CD14-positive monocyte (primary cell): Measurements from ENCODE around the gene IBA57. TPM values are rescaled to one million over a fixed set of nuclear protein-coding genes. Genes with fewer than 3 reads are reported as not detected.

Source experiments
- DNase-seq, 3 donors: peaks; one replicate each; pipeline ENCODE4 v3.0.0-alpha.2; 2011 to 2022
- H2AFZ ChIP-seq: 2 replicates; pipeline ENCODE4 v1.6.0; 2012; ENCODE audit warnings: mild to moderate bottlenecking, low read depth, low read length, inconsistent platforms; ENCODE audit not compliant: insufficient read depth, poor library complexity, severe bottlenecking
- H3K27ac ChIP-seq, 2 donors: 1 replicate in 1 of 2; 2 replicates in 1 of 2; pipeline ENCODE4 v1.5.1; 2012 to 2013; ENCODE audit warnings: low read length in 2 of 2, control low read depth in 1 of 2, inconsistent platforms in 1 of 2, low read depth in 1 of 2, mild to moderate bottlenecking in 1 of 2
- H3K27me3 ChIP-seq, 2 donors: one replicate each; pipeline versions ENCODE4 v1.6.0 to v1.6.1; 2011 to 2013; ENCODE audit warnings: low read length in 2 of 2; ENCODE audit not compliant: control insufficient read depth in 2 of 2, insufficient read depth in 2 of 2
- H3K36me3 ChIP-seq, 2 donors: replicated peaks in 1 of 2; 1 replicate in 1 of 2; 2 replicates in 1 of 2; pipeline versions ENCODE4 v1.5.1 to v1.6.1; 2012 to 2013; ENCODE audit warnings: low read length in 2 of 2, control low read depth in 1 of 2, inconsistent platforms in 1 of 2, mild to moderate bottlenecking in 1 of 2; ENCODE audit not compliant: insufficient read depth in 2 of 2, control insufficient read depth in 1 of 2
- H3K4me1 ChIP-seq, 2 donors: 1 replicate in 1 of 2; 2 replicates in 1 of 2; pipeline versions ENCODE4 v1.5.1 to v1.6.1; 2012 to 2013; ENCODE audit warnings: low read length in 2 of 2, control low read depth in 1 of 2, inconsistent platforms in 1 of 2, mild to moderate bottlenecking in 1 of 2, moderate library complexity in 1 of 2; ENCODE audit not compliant: insufficient read depth in 2 of 2, control insufficient read depth in 1 of 2
- H3K4me2 ChIP-seq: replicated peaks from 2 replicates; pipeline ENCODE3; 2012; ENCODE audit warnings: low read length, moderate library complexity, mild to moderate bottlenecking; ENCODE audit not compliant: poor library complexity, severe bottlenecking; ENCODE audit errors: extremely low read depth
- H3K4me3 ChIP-seq, 3 experiments: fragments of 200-600 bp in 1 of 3; sonication (generic) in 1 of 3; replicated peaks in 1 of 3; 1 replicate in 2 of 3; 2 replicates in 1 of 3; pipeline ENCODE4 v1.5.1; 2011 to 2013; ENCODE audit warnings: low read length in 3 of 3, mild to moderate bottlenecking in 3 of 3, control low read depth in 2 of 3, low read depth in 2 of 3, inconsistent platforms in 1 of 3, moderate library complexity in 1 of 3
- H3K79me2 ChIP-seq: 2 replicates; pipeline ENCODE4 v1.6.0; 2012; ENCODE audit warnings: mild to moderate bottlenecking, control low read depth, inconsistent platforms, low read length, moderate library complexity; ENCODE audit not compliant: insufficient read depth
- H3K9ac ChIP-seq: 2 replicates; pipeline ENCODE4 v1.6.0; 2017; ENCODE audit warnings: low read length, mild to moderate bottlenecking; ENCODE audit not compliant: insufficient read depth, poor library complexity, severe bottlenecking
- H3K9me3 ChIP-seq, 2 donors: replicated peaks in 1 of 2; 1 replicate in 1 of 2; 2 replicates in 1 of 2; pipeline versions ENCODE4 v1.5.1 to v1.6.1; 2012 to 2013; ENCODE audit warnings: low read length in 2 of 2, control low read depth in 1 of 2; ENCODE audit not compliant: control insufficient read depth in 1 of 2, insufficient read depth in 1 of 2
- H4K20me1 ChIP-seq: 2 replicates; pipeline ENCODE4 v1.6.0; 2012; ENCODE audit warnings: mild to moderate bottlenecking, low read length, control low read depth, moderate library complexity; ENCODE audit not compliant: insufficient read depth
- H3K27ac Mint-ChIP-seq, 7 donors: one replicate each; pipeline ENCODE4 v1.8.0; 2020; ENCODE audit warnings: mild to moderate bottlenecking in 7 of 7, mixed read lengths in 7 of 7, moderate library complexity in 6 of 7, inconsistent platforms in 2 of 7
- H3K27me3 Mint-ChIP-seq, 3 donors: one replicate each; pipeline ENCODE4 v1.8.0; 2021 to 2022; ENCODE audit warnings: low read depth in 3 of 3, mild to moderate bottlenecking in 3 of 3, mixed read lengths in 3 of 3, moderate library complexity in 3 of 3, inconsistent platforms in 1 of 3
- H3K36me3 Mint-ChIP-seq, 2 donors: one replicate each; pipeline ENCODE4 v1.8.0; 2020; ENCODE audit warnings: mixed read lengths in 2 of 2, inconsistent platforms in 1 of 2, mild to moderate bottlenecking in 1 of 2
- H3K4me1 Mint-ChIP-seq: one replicate; pipeline ENCODE4 v1.8.0; 2020; ENCODE audit warnings: mild to moderate bottlenecking, mixed read lengths
- H3K4me3 Mint-ChIP-seq, 2 donors: one replicate each; pipeline ENCODE4 v1.8.0; 2020; ENCODE audit warnings: mild to moderate bottlenecking in 2 of 2, mixed read lengths in 2 of 2, moderate library complexity in 1 of 2
- H3K9me3 Mint-ChIP-seq, 7 donors: one replicate each; pipeline ENCODE4 v1.8.0; 2020 to 2022; ENCODE audit warnings: mixed read lengths in 7 of 7, mild to moderate bottlenecking in 6 of 7, moderate library complexity in 6 of 7, inconsistent platforms in 2 of 7
- WGBS: methylation state at CpG from one replicate; pipeline ENCODE4 v1.1.5; 2013; ENCODE audit warnings: missing lambda C conversion rate; ENCODE audit not compliant: insufficient coverage; 5-methylcytosine and 5-hydroxymethylcytosine counted together
- intact Hi-C, 2 donors: fragments of 100-400 bp; cut with micrococcal nuclease; formaldehyde crosslinking; loops; one replicate each; pipeline versions ENCODE4 v1.15.0 to v1.15.1; 2023
- polyA plus RNA-seq, 3 donors: library from polyadenylated mRNA; depleted of rRNA in 1 of 3; unstranded in 2 of 3; stranded (reverse) in 1 of 3; fragments of 300-500 nt in 2 of 3; fragments of >200 nt in 1 of 3; fragmentation: Illumina TruSeq in 2 of 3; gene quantifications; 1 replicate in 2 of 3; 2 replicates in 1 of 3; pipeline ENCODE4 v1.2.3, GENCODE V29; 2012 to 2021
- TF ChIP-seq, protein P1 (sequence below): fragments of 200-600 bp; IDR thresholded peaks from one replicate; pipeline ENCODE4 v1.8.0; 2022; ENCODE audit warnings: antibody characterized with exemption, mild to moderate bottlenecking

Gene IBA57
- polyA plus RNA-seq, 3 donors: 1.6 to 2.1 (median 1.7) TPM

DNA sequence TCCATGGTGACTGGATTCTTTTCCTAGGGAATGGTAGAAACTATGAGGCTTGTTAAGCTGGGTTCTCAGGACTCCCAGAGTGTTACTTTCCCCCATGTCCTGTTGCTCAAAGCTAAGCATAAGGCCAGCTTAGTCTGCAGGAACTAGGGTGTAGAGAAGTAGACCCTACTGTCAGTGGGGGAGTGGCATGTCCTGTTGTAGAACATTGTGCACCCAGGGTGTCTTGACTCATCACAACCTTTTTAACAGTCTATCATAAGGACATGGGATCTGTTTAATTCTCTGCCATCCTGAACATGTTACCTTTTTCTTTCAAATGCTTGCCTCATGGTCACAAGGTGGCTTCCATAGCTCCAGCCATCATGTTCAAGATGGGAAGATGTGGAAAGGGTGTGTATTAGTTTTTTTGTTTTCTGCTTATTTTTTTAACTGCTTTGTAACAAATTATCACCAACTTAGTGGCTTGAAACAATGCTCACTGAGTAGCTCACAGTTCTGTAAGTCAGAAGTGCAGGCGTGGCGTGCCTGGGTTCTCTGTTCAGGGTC, 59.6 kb downstream of the IBA57 start:
- H3K27ac Mint-ChIP-seq: no peak overlapping the region
- no peak overlapping the region for H3K4me3 Mint-ChIP-seq
- peaks cover 0 to 17% of the 10 kb centered on the region in 2 donors for H3K9me3 ChIP-seq
- WGBS: 33% methylated on average over 1 of the region's 2 CpGs
- no peaks in the 10 kb centered on the region for H3K27me3 ChIP-seq
- no peak overlapping the region for H3K27ac ChIP-seq
- peaks cover 8 to 31% (median 14%) of the 10 kb centered on the region in 7 donors for H3K9me3 Mint-ChIP-seq
- DNase-seq: no peak
- no peak overlapping the region for H2AFZ ChIP-seq
- no peaks in the 10 kb centered on the region for H4K20me1 ChIP-seq
- no peaks in the 10 kb centered on the region for H3K79me2 ChIP-seq
- peaks cover 0 to 5% (median 2%) of the 10 kb centered on the region in 3 donors for H3K27me3 Mint-ChIP-seq
- H3K4me2 ChIP-seq: no peak overlapping the region
- no peaks in the 10 kb centered on the region for H3K36me3 ChIP-seq
- no peak overlapping the region for H3K9ac ChIP-seq
- H3K4me1 Mint-ChIP-seq: peaks cover 21% of the 10 kb centered on the region
- TF ChIP-seq, protein P1, sequence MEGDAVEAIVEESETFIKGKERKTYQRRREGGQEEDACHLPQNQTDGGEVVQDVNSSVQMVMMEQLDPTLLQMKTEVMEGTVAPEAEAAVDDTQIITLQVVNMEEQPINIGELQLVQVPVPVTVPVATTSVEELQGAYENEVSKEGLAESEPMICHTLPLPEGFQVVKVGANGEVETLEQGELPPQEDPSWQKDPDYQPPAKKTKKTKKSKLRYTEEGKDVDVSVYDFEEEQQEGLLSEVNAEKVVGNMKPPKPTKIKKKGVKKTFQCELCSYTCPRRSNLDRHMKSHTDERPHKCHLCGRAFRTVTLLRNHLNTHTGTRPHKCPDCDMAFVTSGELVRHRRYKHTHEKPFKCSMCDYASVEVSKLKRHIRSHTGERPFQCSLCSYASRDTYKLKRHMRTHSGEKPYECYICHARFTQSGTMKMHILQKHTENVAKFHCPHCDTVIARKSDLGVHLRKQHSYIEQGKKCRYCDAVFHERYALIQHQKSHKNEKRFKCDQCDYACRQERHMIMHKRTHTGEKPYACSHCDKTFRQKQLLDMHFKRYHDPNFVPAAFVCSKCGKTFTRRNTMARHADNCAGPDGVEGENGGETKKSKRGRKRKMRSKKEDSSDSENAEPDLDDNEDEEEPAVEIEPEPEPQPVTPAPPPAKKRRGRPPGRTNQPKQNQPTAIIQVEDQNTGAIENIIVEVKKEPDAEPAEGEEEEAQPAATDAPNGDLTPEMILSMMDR: no peak
- peaks cover 25 to 29% of the 10 kb centered on the region in 2 donors for H3K4me1 ChIP-seq
- no peaks in the 10 kb centered on the region for H3K36me3 Mint-ChIP-seq
- H3K4me3 ChIP-seq: no peak overlapping the region
- intact Hi-C loops: no loop called here

DNA sequence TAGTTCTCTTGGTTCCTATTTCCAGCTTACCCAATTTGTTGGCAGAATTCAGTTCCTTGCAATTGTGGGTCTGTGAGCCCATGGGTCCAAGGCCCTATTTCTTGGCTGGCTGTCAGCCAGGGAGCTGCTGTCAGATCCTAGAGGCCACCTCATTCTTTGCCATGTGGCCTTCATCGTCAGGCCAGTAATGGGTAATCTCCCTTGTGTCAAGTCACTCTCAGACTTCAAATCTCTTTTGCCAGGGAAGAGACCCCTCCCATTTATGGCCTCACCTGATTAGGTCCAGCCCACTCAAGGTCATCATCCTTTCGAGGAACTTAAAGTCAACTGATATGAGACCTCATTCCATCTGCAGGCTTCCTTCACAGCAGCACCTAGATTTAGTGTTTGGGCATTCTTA, 60.1 kb downstream of the IBA57 start:
- H3K27me3 Mint-ChIP-seq: peaks cover 0 to 5% (median 2%) of the 10 kb centered on the region in 3 donors
- TF ChIP-seq, protein P1: no peak

More for the DNA sequence above, 60.1 kb downstream of the IBA57 start:
- no peak overlapping the region for H3K27ac ChIP-seq
- Mint-ChIP-seq H3K4me1 (peaks cover 21% of the 10 kb centered on the region), H3K36me3 (no peaks in the 10 kb centered on the region), H3K9me3 (peaks cover 8 to 31% (median 14%) of the 10 kb centered on the region in 7 donors), H3K4me3 (no peak overlapping the region), H3K27ac (no peak overlapping the region)
- DNase-seq: no peak
- H3K4me3 ChIP-seq: no peak overlapping the region
- no peaks in the 10 kb centered on the region for H3K27me3 ChIP-seq
- no peaks in the 10 kb centered on the region for H4K20me1 ChIP-seq
- WGBS: 100% methylated on average over 2 of the region's 2 CpGs
- no peak overlapping the region for H2AFZ ChIP-seq
- intact Hi-C loops: no loop called here
- H3K4me1 ChIP-seq: peaks cover 25 to 29% of the 10 kb centered on the region in 2 donors
- no peak overlapping the region for H3K4me2 ChIP-seq
- no peaks in the 10 kb centered on the region for H3K79me2 ChIP-seq
- no peak overlapping the region for H3K9ac ChIP-seq
- no peaks in the 10 kb centered on the region for H3K36me3 ChIP-seq
- H3K9me3 ChIP-seq: peaks cover 0 to 17% of the 10 kb centered on the region in 2 donors
